ENCODE data around the gene TMC5. TPM values are rescaled to one million over a fixed set of nuclear protein-coding genes. Genes with fewer than 3 reads are reported as not detected.

The TMC5 gene
- total and polyA plus RNA-seq, 5 donors from 2014 or later, result not detected

GRCh38 chr16:19446300-19446846 lies 28.7 kb downstream of the TMC5 start:
- DNase-seq, result no peak
- H3K9me3 ChIP-seq (ENCODE audit: control insufficient read depth in 2 of 2, low read length in 2 of 2), result no peaks in the 10 kb centered on the region
- peaks cover 3% of the 10 kb centered on the region for H3K27me3 ChIP-seq (ENCODE audit: control insufficient read depth, insufficient read depth, low read length)
- no peak overlapping the region for H3K4me3 ChIP-seq (ENCODE audit: low read depth, low read length)
- peaks cover 0 to 5% (median 3%) of the 10 kb centered on the region in 7 donors for H3K9me3 Mint-ChIP-seq
- H3K27ac ChIP-seq (ENCODE audit: insufficient read depth, low read length, poor library complexity, severe bottlenecking), result no peak overlapping the region
- no peaks in the 10 kb centered on the region for H3K4me1 ChIP-seq (ENCODE audit: control insufficient read depth, insufficient read depth, low read length, poor library complexity, severe bottlenecking)
- ATAC-seq (ENCODE audit: low read depth in 2 of 2), result no peak
- no peaks in the 10 kb centered on the region for H3K4me1 Mint-ChIP-seq
- H3K27me3 Mint-ChIP-seq, result no peaks in the 10 kb centered on the region
- no peak overlapping the region for H3K4me3 Mint-ChIP-seq
- H3K36me3 Mint-ChIP-seq, result no peaks in the 10 kb centered on the region
- H3K27ac Mint-ChIP-seq, result no peak overlapping the region
- no peaks in the 10 kb centered on the region for H3K36me3 ChIP-seq (ENCODE audit: control insufficient read depth, insufficient read depth, low read length)

- H3K36me3 ChIP-seq (ENCODE audit: control insufficient read depth, insufficient read depth, low read length), result no peaks in the 10 kb centered on the region
- H3K27me3 Mint-ChIP-seq, result no peaks in the 10 kb centered on the region
- no peak overlapping the region for H3K4me3 ChIP-seq (ENCODE audit: low read depth, low read length)
- H3K27ac ChIP-seq (ENCODE audit: insufficient read depth, low read length, poor library complexity, severe bottlenecking), result no peak overlapping the region
- H3K4me1 Mint-ChIP-seq, result no peaks in the 10 kb centered on the region
- H3K4me1 ChIP-seq (ENCODE audit: control insufficient read depth, insufficient read depth, low read length, poor library complexity, severe bottlenecking), result no peaks in the 10 kb centered on the region
- H3K27me3 ChIP-seq (ENCODE audit: control insufficient read depth, insufficient read depth, low read length), result peaks cover 3% of the 10 kb centered on the region
- peaks cover 0 to 5% (median 3%) of the 10 kb centered on the region in 7 donors for H3K9me3 Mint-ChIP-seq
- no peak for DNase-seq
- H3K27ac Mint-ChIP-seq, result no peak overlapping the region
- no peaks in the 10 kb centered on the region for H3K9me3 ChIP-seq (ENCODE audit: control insufficient read depth in 2 of 2, low read length in 2 of 2)
- no peaks in the 10 kb centered on the region for H3K36me3 Mint-ChIP-seq
- no peak for ATAC-seq (ENCODE audit: low read depth in 2 of 2)
- H3K4me3 Mint-ChIP-seq, result no peak overlapping the region
These were observed 29.2 kb downstream of the TMC5 start for GRCh38 chr16:19446886-19447285.

- H3K4me3 Mint-ChIP-seq, result no peak overlapping the region
- DNase-seq (no peak), ATAC-seq (ENCODE audit: low read depth in 2 of 2) (no peak)
- Histone ChIP-seq H3K36me3 (ENCODE audit: control insufficient read depth, insufficient read depth, low read length) (no peaks in the 10 kb centered on the region), H3K9me3 (ENCODE audit: control insufficient read depth in 2 of 2, low read length in 2 of 2) (no peaks in the 10 kb centered on the region), H3K4me3 (ENCODE audit: low read depth, low read length) (no peak overlapping the region), H3K4me1 (ENCODE audit: control insufficient read depth, insufficient read depth, low read length, poor library complexity, severe bottlenecking) (no peaks in the 10 kb centered on the region), H3K27me3 (ENCODE audit: control insufficient read depth, insufficient read depth, low read length) (no peaks in the 10 kb centered on the region), H3K27ac (ENCODE audit: insufficient read depth, low read length, poor library complexity, severe bottlenecking) (no peak overlapping the region)
- H3K9me3 Mint-ChIP-seq, result peaks cover 0 to 4% (median 0%) of the 10 kb centered on the region in 7 donors
- H3K27ac Mint-ChIP-seq, result no peak overlapping the region
- no peaks in the 10 kb centered on the region for H3K4me1 Mint-ChIP-seq
- H3K36me3 Mint-ChIP-seq, result no peaks in the 10 kb centered on the region
- peaks cover 4% of the 10 kb centered on the region for H3K27me3 Mint-ChIP-seq
These were observed 32.5 kb downstream of the TMC5 start for GRCh38 chr16:19450186-19450585.

GRCh38 chr16:19458722-19459379 lies 41.2 kb downstream of the TMC5 start:
- H3K27me3 Mint-ChIP-seq, result peaks cover 14% of the 10 kb centered on the region
- no peak overlapping the region for H3K4me3 Mint-ChIP-seq
- H3K27ac Mint-ChIP-seq, result no peak overlapping the region
- ATAC-seq (ENCODE audit: low read depth in 2 of 2) (no peak), DNase-seq (no peak)
- no peaks in the 10 kb centered on the region for H3K36me3 Mint-ChIP-seq
- H3K9me3 ChIP-seq (ENCODE audit: control insufficient read depth in 2 of 2, low read length in 2 of 2), result no peaks in the 10 kb centered on the region
- H3K4me1 Mint-ChIP-seq, result no peaks in the 10 kb centered on the region
- H3K4me1 ChIP-seq (ENCODE audit: control insufficient read depth, insufficient read depth, low read length, poor library complexity, severe bottlenecking), result no peaks in the 10 kb centered on the region
- peaks cover 2% of the 10 kb centered on the region for H3K27me3 ChIP-seq (ENCODE audit: control insufficient read depth, insufficient read depth, low read length)
- no peaks in the 10 kb centered on the region for H3K36me3 ChIP-seq (ENCODE audit: control insufficient read depth, insufficient read depth, low read length)
- H3K9me3 Mint-ChIP-seq, result peaks cover 0 to 1% (median 0%) of the 10 kb centered on the region in 7 donors
- H3K4me3 ChIP-seq (ENCODE audit: low read depth, low read length), result no peak overlapping the region
- no peak overlapping the region for H3K27ac ChIP-seq (ENCODE audit: insufficient read depth, low read length, poor library complexity, severe bottlenecking)

GRCh38 chr16:19460397-19460796 lies 42.7 kb downstream of the TMC5 start:
- no peak overlapping the region for H3K4me3 ChIP-seq (ENCODE audit: low read depth, low read length)
- DNase-seq, result no peak
- no peaks in the 10 kb centered on the region for H3K4me1 ChIP-seq (ENCODE audit: control insufficient read depth, insufficient read depth, low read length, poor library complexity, severe bottlenecking)
- H3K9me3 ChIP-seq (ENCODE audit: control insufficient read depth in 2 of 2, low read length in 2 of 2), result no peaks in the 10 kb centered on the region
- H3K27me3 Mint-ChIP-seq, result peaks cover 12% of the 10 kb centered on the region
- no peaks in the 10 kb centered on the region for H3K36me3 ChIP-seq (ENCODE audit: control insufficient read depth, insufficient read depth, low read length)
- H3K36me3 Mint-ChIP-seq, result no peaks in the 10 kb centered on the region
- no peak overlapping the region for H3K27ac ChIP-seq (ENCODE audit: insufficient read depth, low read length, poor library complexity, severe bottlenecking)
- no peaks in the 10 kb centered on the region for H3K4me1 Mint-ChIP-seq
- peaks cover 2% of the 10 kb centered on the region for H3K27me3 ChIP-seq (ENCODE audit: control insufficient read depth, insufficient read depth, low read length)
- H3K27ac Mint-ChIP-seq, result no peak overlapping the region
- no peak overlapping the region for H3K4me3 Mint-ChIP-seq
- ATAC-seq (ENCODE audit: low read depth in 2 of 2), result no peak
- H3K9me3 Mint-ChIP-seq, result peaks cover 0 to 1% (median 0%) of the 10 kb centered on the region in 7 donors

- H3K4me1 Mint-ChIP-seq, result no peaks in the 10 kb centered on the region
- H3K27ac ChIP-seq (ENCODE audit: insufficient read depth, low read length, poor library complexity, severe bottlenecking), result no peak overlapping the region
- no peaks in the 10 kb centered on the region for H3K4me1 ChIP-seq (ENCODE audit: control insufficient read depth, insufficient read depth, low read length, poor library complexity, severe bottlenecking)
- peaks cover 9% of the 10 kb centered on the region for H3K27me3 Mint-ChIP-seq
- H3K27me3 ChIP-seq (ENCODE audit: control insufficient read depth, insufficient read depth, low read length), result peaks cover 2% of the 10 kb centered on the region
- DNase-seq (no peak), ATAC-seq (ENCODE audit: low read depth in 2 of 2) (no peak)
- no peaks in the 10 kb centered on the region for H3K36me3 ChIP-seq (ENCODE audit: control insufficient read depth, insufficient read depth, low read length)
- H3K9me3 Mint-ChIP-seq, result peaks cover 0 to 1% (median 0%) of the 10 kb centered on the region in 7 donors
- no peak overlapping the region for H3K4me3 Mint-ChIP-seq
- H3K27ac Mint-ChIP-seq, result no peak overlapping the region
- no peaks in the 10 kb centered on the region for H3K9me3 ChIP-seq (ENCODE audit: control insufficient read depth in 2 of 2, low read length in 2 of 2)
- no peaks in the 10 kb centered on the region for H3K36me3 Mint-ChIP-seq
- H3K4me3 ChIP-seq (ENCODE audit: low read depth, low read length), result no peak overlapping the region
These were observed 46.0 kb downstream of the TMC5 start for GRCh38 chr16:19463468-19464315.

- DNase-seq, result no peak
- no peaks in the 10 kb centered on the region for H3K36me3 Mint-ChIP-seq
- H3K36me3 ChIP-seq (ENCODE audit: control insufficient read depth, insufficient read depth, low read length), result no peaks in the 10 kb centered on the region
- no peaks in the 10 kb centered on the region for H3K4me1 ChIP-seq (ENCODE audit: control insufficient read depth, insufficient read depth, low read length, poor library complexity, severe bottlenecking)
- H3K27me3 Mint-ChIP-seq, result no peaks in the 10 kb centered on the region
- H3K9me3 ChIP-seq (ENCODE audit: control insufficient read depth in 2 of 2, low read length in 2 of 2), result no peaks in the 10 kb centered on the region
- no peak for ATAC-seq (ENCODE audit: low read depth in 2 of 2)
- H3K27ac Mint-ChIP-seq, result no peak overlapping the region
- H3K4me1 Mint-ChIP-seq, result no peaks in the 10 kb centered on the region
- no peak overlapping the region for H3K4me3 Mint-ChIP-seq
- H3K9me3 Mint-ChIP-seq, result peaks cover 0 to under 1% (median 0%) of the 10 kb centered on the region in 7 donors
- H3K4me3 ChIP-seq (ENCODE audit: low read depth, low read length), result no peak overlapping the region
- no peak overlapping the region for H3K27ac ChIP-seq (ENCODE audit: insufficient read depth, low read length, poor library complexity, severe bottlenecking)
- H3K27me3 ChIP-seq (ENCODE audit: control insufficient read depth, insufficient read depth, low read length), result no peaks in the 10 kb centered on the region
These were observed 50.6 kb downstream of the TMC5 start for GRCh38 chr16:19468300-19468699.

Data from CD4-positive, CD25-positive, alpha-beta regulatory T cell (primary cell).